CD4-positive, alpha-beta T cell treated with Interleukin-15 for 4 hours (primary cell): ENCODE measurements around the gene NEO1.

Experiments used
- DNase-seq: peaks from one replicate; pipeline ENCODE4 v3.0.0-alpha.2; 2020; ENCODE audit warnings: low spot score

Gene NEO1

DNA sequence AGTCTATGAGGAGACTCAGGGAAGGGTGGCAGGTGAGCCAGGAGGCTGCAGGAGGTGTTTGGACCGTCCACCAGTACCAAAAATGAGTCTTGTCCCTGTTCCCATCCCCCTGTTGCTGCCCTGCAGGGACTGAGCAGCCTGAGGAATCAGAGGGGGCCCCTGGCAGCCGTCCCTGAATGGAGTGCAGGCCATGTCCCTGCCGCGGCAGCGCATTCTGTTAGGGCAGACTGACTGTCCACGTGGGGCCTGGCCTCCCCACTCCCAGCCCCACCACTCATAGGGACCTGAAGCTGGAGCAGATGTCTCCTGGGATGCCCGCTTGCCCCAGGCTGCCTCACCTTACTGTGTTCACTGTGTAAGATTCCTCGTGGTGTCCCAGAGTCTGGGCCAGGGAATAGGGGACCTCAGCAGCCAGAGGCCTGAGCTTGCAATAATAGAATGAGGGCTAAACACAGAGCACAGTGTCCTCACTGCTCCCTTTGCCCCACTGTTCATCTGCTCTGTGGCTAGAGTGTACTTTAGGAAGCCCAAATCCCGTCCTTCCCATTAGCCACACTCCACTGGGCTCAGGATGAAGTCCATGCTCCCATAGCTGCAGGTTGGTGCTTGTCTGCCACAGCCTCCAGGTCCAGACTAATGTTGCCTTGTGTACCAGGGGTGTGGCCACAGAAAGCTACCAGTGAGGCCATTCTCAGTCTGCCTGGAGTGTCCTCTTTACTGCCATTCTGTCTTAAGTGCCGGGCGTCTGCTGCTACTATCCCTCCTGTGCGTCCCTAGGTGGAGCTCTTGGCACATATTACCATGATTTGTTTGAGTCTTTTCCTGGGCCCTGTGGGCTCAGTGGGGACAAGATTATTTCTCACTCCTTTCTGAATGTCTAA is 253.3 kb downstream of the NEO1 start:
- DNase-seq: peak; percentile 23

- DNase-seq: no peak
Measured at GRCh38 chr15:73308305-73308704, 256.0 kb downstream of the NEO1 start.

GRCh38 chr15:73313861-73314260 is 261.6 kb downstream of the NEO1 start:
- no peak for DNase-seq

- no peak for DNase-seq
Measured at GRCh38 chr15:73317651-73318462, 265.6 kb downstream of the NEO1 start.

GRCh38 chr15:73318463-73319351 is 266.4 kb downstream of the NEO1 start:
- DNase-seq: no peak

DNA sequence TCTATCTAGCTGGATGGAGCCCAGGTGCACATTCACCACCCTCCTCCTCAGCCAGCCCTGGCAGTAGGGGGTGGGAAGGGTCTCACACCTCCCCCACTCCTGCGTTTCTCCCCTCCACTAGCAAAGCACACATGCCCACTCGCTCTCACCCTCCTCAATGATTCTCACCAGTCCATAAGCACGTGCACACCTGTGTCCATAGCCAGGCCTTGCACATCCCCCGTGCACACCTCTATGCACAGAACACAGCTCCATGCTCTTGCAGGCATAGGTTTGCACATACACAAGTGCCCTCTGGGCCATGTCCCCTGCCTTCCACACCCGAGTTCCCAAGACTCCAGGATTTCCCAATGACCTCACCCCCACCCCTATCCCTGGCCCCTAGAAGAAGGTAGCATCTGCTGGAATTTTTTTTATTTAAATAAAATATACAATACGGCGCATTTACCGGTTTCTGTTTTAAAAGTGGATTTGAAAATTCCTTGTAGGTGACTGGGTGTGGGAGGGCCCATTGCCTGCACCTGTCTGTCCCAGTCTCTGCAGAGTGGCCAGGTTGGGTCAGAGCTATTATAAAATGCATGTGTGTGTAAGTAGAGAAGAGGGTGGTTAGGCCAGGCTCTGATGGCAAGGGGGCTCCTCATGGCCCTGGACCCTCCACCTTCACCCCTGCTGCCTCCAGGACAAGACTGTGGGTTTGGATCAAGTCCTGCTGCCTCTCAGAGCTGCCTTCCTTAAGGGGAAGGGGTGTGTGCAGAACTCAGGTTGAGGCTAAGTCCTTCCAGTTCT is 267.4 kb downstream of the NEO1 start:
- DNase-seq: no peak

DNA sequence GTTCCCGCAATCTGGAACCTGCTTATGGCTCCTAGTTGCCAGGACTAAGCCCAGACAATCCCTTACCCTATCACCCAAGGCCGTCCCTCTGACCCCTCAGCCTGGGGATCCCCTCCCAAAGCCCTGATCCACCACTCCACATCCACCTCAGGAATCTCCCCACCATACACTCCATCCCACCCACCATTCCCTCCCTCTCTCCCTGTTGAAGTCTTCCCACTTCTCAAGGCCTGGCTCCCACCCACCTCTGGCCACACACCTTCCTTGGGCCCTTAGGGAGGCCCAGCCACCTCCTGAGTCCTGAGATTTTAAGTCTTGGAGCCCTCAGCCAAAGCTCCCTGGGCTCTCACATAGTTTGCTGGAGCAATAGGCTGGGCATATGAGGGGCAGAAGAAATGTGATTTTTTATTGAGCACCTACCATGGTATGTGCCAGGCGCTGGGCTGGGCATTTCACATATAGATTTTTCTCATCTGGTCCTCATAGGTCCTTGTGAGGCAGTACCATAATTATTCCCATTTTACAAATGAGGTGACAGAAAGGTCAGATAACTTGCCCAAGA is 268.4 kb downstream of the NEO1 start:
- no peak for DNase-seq

GRCh38 chr15:73321496-73322450 is 269.5 kb downstream of the NEO1 start:
- no peak for DNase-seq

- DNase-seq: no peak
Measured at GRCh38 chr15:73322665-73323373, 270.6 kb downstream of the NEO1 start.

GRCh38 chr15:73323374-73323955 is 271.2 kb downstream of the NEO1 start:
- no peak for DNase-seq

DNA sequence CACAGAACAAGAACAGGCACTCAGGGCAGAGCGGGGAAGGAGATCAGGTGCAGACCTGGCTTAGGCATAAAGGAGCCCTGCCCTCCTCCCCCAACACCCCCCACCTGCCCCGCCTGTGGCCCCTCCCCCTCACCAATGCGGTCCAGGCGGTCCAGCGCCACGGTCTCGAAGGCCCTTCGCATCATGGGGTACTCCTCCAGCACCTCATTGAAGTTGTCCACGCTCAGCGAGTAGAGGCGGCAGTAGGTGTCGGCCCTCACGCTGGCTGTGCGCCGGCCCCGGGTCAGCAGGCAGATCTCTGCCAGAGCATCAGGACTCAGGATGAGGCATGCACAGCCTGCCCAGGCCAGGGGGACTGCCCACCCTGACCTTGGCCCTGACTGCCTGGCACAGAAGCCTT is 271.7 kb downstream of the NEO1 start:
- DNase-seq: no peak

- no peak for DNase-seq
Measured at GRCh38 chr15:73324496-73325170, 272.4 kb downstream of the NEO1 start.

GRCh38 chr15:73325191-73325861 is 273.1 kb downstream of the NEO1 start:
- no peak for DNase-seq

DNA sequence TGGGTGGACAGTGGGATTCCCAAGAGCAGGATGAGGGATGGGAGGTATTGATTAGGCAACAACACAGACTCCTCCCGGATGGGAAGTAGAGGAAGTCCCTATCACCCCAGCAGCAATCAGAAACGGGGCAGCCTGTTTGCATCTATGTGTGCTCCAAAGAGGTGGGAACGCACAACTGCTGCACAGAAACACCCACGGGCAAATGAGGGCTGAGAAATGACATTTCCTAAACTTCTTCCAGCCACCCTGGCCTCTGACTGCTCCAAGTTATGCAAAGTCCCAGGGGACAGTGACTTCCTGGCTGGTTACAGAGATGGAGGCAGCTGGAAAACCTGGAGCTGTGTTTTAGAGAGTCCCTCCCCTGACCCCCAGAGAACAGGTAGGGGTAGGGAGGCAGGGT is 273.9 kb downstream of the NEO1 start:
- DNase-seq: no peak

DNA sequence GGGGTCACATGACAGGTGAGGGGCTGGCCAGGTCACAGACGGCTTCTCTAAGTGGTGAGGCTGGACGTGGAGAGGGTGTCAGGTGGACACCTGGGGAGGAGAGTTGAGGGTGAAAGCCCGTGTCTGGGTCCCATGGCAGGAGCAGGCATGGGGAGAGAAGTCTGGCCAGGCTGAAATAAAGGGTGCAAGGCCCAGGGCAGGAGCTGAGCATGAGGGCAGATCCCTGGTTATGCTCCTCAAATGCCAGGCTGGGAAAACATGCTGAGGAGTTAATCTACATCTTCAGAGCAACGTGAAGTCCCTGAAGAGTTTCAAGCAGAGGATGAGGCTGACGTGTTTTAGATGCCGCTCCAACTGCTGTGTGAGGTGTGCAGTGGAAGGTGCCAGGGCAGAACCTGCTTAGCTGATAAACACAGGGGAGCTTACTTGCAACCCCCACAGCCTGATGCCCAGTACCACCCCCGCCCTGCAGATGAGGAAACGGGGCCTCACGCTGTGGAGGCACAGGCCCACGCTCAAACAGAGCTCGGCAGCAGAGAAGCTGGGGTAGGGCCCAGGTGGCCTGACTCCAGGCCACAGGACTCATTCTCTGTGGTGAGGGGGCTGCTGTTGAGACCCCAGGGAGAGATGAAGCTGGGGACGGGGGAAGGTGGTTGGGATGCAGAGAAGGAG is 276.0 kb downstream of the NEO1 start:
- DNase-seq: no peak

DNA sequence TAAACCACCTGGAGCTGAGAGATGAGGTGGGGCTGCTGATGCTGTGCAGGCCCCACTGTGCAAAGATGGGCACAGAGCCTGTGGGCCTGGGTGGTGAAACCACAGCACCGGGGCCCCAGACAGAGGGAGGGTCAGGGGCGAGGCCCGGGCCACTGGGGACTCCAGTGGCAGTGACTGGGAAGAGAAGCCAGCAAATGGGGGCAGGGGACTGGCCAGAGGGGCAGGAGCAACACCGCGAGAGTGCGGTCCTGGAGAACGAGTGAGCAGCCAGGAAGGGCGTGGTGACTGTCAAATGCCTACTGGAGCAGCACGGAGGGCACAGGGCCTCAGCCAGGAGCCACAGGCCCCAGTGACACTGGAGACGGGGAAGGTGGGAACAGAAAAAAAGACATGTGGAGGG is 276.7 kb downstream of the NEO1 start:
- no peak for DNase-seq
